NOMO-1 treated with DMSO at 0.1 percent for 48 hours (cell line): Measurements from ENCODE around the gene TCF4.

Experiments
- DNase-seq: peaks from one replicate; lab custom pipeline; 2025; ENCODE audit not compliant: unreplicated experiment; lab: John Stamatoyannopoulos, UW

The TCF4 gene

DNA sequence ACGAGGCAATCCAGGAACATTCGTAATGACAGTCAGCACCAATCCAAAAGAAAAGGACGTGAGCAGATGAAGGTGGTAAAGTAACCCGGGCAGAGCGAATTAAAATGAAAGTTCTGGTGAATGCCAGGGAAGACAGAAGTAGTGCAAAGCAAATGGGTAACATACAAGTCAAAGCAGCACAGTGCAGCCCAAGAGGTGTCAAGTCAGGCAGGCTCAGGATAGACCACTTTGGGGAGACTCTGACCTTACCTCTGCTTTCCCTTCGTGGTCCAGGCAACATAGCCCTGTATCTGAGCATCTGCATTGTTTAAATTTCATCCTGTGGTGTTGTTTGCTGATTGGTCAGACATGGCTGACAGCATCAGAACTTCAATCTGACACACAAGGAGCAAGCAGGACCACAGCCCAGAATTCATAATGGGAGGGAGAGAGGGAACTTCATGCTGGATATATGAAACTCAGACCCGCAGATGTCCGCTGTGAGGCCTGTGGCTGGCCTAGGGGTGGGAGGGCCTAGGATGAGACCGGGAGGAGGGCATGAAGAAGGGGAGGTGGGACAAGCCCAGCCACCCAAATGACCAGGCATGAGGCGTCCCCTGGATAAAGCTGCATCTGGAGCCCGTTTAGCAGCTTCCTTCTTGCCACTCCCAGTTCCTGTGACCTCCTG, 285.7 kb downstream of the TCF4 start:
- no peak for DNase-seq

- no peak for DNase-seq
Observed at GRCh38 chr18:55301824-55302166, 286.2 kb downstream of the TCF4 start.

- DNase-seq, result no peak
Observed at GRCh38 chr18:55300936-55301531, 287.0 kb downstream of the TCF4 start.

GRCh38 chr18:55300421-55300935, 287.5 kb downstream of the TCF4 start:
- DNase-seq, result no peak

GRCh38 chr18:55296778-55297177, 291.2 kb downstream of the TCF4 start:
- no peak for DNase-seq

- no peak for DNase-seq
Observed at GRCh38 chr18:55296115-55296514, 291.9 kb downstream of the TCF4 start.

- no peak for DNase-seq
Observed at GRCh38 chr18:55290898-55291297, 297.1 kb downstream of the TCF4 start.

DNA sequence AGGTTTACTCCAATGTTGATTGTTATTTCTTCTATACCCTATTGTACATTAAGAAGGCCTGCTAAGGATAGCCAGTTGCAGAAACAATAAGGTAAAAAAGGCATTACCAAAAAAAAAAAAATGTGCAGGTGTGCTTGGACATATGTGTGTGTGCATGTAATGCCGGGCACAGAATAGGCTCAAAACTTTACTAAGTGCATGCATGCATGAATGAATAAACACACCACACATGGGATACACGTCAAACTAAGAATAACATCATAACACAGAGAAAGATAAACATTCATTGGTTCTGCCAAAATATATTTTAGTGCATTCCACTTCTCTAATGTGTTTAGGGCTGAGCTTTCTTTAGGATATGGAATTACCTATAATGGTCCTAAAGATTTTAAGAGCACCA, 298.2 kb downstream of the TCF4 start:
- no peak for DNase-seq

DNA sequence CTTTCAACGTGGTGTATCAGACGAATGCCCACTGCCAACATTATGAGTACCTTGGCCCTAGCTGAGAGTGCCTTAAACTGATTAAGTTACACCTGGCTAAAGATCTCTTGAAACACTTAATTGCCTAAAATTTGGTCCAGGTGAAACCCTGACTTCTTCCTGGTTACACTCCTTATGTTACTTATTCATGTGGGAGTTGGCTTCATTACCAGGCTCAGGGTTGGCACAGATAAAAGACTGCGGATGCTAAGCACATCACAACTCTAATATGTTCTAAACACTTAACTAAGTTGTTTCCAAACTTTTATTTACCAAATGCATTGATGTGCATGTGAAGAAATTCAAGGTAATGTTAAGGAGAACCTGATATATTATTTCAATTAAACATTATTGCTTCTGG, 298.9 kb downstream of the TCF4 start:
- DNase-seq, result no peak

DNA sequence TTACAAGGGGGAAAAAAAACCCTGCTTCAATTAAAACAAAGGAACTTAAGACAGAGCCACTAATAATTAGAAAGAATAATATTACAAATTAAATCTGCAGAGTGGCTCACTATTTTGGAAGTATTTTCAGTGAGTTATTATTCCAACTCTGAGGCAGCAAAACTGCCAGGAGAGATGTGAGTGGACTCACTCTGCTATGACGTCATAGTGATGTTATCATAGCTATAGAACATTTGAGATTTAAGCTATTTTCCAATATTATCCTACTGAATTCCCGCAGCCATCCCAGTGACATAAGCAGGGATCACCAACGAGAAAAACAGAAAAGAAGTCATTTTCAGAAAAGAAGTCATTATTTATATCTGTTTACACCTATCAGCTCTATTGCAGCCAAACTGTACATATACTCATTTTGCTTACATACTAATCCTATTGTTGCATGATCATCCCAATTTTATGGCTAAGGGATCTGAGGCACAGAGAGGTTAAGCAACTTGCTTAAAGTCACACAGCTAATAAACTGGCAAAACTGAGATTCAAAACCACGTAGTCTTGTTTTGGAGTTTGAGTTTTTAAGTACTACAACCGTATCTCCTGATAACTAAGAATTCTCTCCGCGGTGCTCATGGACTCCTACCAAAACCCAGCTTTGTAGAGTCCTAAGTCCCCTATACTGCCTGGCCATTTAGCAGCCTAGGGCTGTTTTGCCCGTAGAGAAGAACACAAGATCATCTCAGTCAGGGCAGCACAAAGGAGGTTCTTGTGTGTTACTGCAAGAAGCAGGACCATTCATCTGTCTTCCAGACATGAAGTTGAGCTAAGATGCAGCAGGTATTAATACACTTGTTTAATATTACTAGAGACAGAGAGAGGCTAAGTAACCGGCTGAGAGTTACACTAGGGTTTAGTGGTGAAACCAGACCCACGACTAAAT, 299.8 kb downstream of the TCF4 start:
- DNase-seq, result no peak

GRCh38 chr18:55287149-55287806, 300.7 kb downstream of the TCF4 start:
- no peak for DNase-seq

DNA sequence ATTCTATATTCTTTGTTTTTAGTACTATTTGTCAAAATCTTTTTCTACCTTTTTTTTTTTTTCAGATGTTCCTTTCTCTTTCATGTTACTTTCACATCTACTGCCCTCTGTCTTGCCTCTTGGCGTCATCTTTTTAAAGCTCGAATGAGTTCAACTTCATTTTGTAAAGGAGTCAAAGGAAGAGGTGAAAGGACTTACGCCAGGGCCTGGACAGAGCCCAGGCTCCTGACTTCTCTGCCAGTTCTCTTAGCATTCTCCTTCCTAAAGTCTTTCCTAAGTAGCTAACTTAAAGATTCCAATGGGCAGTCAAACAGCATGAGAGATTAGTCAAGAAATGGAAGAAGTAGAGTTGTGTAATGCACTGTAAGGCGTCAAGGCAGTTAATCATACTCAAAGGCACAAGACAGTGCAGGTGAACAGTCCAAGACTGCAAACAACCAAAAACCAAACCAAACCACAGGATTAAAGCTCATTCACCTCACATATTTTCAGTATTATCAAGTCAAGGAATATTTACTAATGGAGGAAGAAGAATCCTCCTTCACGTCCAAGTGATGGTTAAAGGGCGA, 301.7 kb downstream of the TCF4 start:
- no peak for DNase-seq

DNA sequence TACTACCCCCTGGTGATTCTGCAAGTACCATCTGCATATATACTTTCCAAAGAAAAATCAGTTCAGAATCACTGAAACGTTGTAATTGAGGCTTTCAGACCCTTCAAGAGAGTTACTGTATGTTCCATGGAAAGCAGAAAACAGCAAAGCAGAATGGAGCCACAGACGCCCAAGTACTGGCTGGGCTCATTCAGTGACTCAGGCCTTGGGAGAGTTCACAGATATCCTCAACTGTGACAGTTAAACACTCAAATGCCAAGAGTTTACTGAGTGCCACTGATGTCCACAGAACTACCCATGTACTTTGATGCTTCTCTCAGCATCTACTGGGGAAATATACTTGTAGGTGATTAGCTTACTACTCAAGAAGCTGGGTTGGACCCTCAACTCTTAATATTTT, 303.4 kb downstream of the TCF4 start:
- DNase-seq, result no peak

DNA sequence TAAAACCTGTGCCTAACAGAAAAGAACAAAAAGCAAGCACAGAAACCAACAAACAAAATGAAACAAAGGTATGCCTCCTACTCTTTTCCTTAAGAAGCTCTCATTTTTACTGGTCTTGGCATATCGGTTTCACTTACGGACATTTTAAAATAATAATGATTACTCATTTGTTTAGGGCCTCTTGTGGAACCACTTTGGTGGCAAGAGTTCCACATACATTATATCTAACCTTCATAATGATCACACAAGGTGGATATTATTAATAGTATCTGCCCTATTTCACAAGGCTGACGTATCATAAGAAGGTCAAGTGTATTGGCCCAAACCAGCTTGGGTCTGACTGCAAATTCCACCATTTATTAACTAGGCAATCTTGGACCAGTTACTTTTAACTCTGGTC, 304.7 kb downstream of the TCF4 start:
- no peak for DNase-seq

- no peak for DNase-seq
Observed at GRCh38 chr18:55280503-55280902, 307.5 kb downstream of the TCF4 start.

- peak; percentile 17 for DNase-seq
Observed at GRCh38 chr18:55275039-55275901, 312.7 kb downstream of the TCF4 start.

DNA sequence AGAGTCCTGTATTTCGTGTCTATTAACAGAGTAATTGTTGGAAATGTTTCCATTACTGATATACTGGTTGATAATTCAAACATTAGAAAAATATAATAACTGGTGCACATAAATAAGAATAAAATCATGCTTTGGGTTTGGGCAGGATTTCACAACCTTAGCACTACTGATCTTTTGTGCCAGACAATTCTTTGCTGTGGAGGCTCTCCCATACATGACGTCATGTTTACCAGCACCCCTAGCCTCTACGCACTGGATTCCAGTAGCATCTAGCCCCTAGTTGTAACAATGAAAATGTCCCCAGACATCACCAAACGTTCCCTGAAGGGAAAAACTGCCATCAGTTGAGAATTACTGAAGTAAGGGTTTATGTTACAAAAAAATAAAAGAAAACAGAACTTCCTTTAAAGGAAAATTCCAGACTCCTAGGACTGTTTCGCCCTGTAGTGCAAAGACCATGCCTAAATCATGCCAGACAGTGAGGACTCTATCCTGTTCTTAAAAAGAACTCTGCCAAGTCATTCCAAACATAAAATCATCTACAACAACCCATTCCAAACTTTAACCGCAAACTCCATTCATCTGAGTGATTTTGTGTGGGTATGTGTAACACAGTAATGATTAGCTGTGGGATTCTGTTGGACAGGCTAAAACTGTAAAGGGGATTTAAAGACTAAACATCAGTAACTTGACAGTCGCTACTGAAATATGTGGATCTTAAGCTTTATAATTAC, 315.3 kb downstream of the TCF4 start:
- no peak for DNase-seq

- DNase-seq, result no peak
Observed at GRCh38 chr18:55269622-55270021, 318.4 kb downstream of the TCF4 start.

DNA sequence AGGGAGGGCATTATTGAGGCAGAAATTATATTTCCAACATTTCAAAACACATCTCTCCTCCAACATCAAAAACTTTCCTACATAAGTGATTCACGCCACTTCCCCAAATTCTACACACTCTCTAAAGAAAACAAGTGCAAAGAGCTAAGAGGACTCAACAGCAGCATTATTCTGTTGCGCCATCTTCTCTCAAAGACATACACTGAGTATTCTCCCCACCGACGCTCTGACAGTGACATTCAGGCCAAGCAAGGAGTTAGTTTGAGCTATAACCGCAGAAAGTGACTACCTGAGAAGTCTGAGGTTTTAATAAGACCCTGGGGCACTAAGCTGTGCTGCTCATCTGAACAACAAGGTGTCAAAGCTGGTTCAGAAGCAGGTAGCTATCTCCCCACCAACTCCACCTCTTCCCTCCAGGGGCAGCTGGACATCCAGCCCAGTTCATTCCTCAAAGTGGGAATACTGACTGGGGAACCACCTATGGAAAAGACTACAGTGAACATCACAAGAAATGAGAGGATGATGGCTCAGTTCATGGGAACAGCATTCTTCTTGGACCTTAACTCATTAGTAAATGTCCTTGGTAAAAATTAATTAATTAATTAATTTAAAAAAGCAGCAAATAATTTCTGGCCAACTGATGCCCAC, 319.2 kb downstream of the TCF4 start:
- DNase-seq, result peak; percentile 80
